Loucy (cell line): Measurements from ENCODE around the gene ACAT2.

Experiments
- H2AFZ ChIP-seq: fragments of 200-600 bp; sonication (generic); 2 replicates; pipeline ENCODE4 v1.6.0; 2016; ENCODE audit warnings: antibody characterized with exemption, mild to moderate bottlenecking, low read length, moderate library complexity
- H3F3A ChIP-seq: fragments of 200-600 bp; 2 replicates; pipeline ENCODE4 v1.6.0; 2016; ENCODE audit warnings: antibody characterized with exemption, low read depth, mild to moderate bottlenecking
- H3K27me3 ChIP-seq: fragments of 200-600 bp; sonication (generic); 2 replicates; pipeline ENCODE4 v1.6.1; 2014; ENCODE audit warnings: low read length, mild to moderate bottlenecking; ENCODE audit not compliant: insufficient read depth, poor library complexity, severe bottlenecking
- H3K36me3 ChIP-seq: fragments of 200-600 bp; sonication (generic); 2 replicates; pipeline ENCODE4 v1.6.1; 2016; ENCODE audit warnings: low read length; ENCODE audit not compliant: insufficient read depth
- H3K4me1 ChIP-seq: fragments of 200-600 bp; sonication (generic); 2 replicates; pipeline ENCODE4 v1.5.1; 2014; ENCODE audit warnings: low read length, mild to moderate bottlenecking; ENCODE audit not compliant: insufficient read depth, poor library complexity, severe bottlenecking
- H3K4me2 ChIP-seq: fragments of 200-600 bp; sonication (generic); 2 replicates; pipeline ENCODE4 v1.6.0; 2014; ENCODE audit warnings: antibody characterized with exemption, low read length, low read depth, mild to moderate bottlenecking; ENCODE audit not compliant: poor library complexity, severe bottlenecking
- H3K4me3 ChIP-seq: fragments of 200-600 bp; sonication (generic); 2 replicates; pipeline ENCODE4 v1.5.1; 2014; ENCODE audit warnings: low read length, mild to moderate bottlenecking, mixed read lengths; ENCODE audit not compliant: poor library complexity, severe bottlenecking
- H3K79me2 ChIP-seq: fragments of 200-600 bp; sonication (generic); 2 replicates; pipeline ENCODE4 v1.6.1; 2014; ENCODE audit warnings: low read length; ENCODE audit not compliant: insufficient read depth
- H3K9ac ChIP-seq: fragments of 200-600 bp; sonication (generic); 2 replicates; pipeline ENCODE4 v1.6.0; 2014; ENCODE audit warnings: mild to moderate bottlenecking, low read depth, low read length, moderate library complexity; ENCODE audit not compliant: poor library complexity, severe bottlenecking
- H3K9me2 ChIP-seq: fragments of 200-600 bp; sonication (generic); replicated peaks from 2 replicates; pipeline ENCODE4 v1.6.1; 2016; ENCODE audit warnings: low read depth, low read length, mixed read lengths
- H3K9me3 ChIP-seq: fragments of 200-600 bp; sonication (generic); 2 replicates; pipeline ENCODE4 v1.6.1; 2014; ENCODE audit warnings: mild to moderate bottlenecking, antibody characterized with exemption, low read length, low read depth; ENCODE audit not compliant: insufficient read depth
- H4K20me1 ChIP-seq: fragments of 200-600 bp; sonication (generic); 2 replicates; pipeline ENCODE4 v1.6.0; 2014; ENCODE audit warnings: antibody characterized with exemption, low read length, mild to moderate bottlenecking; ENCODE audit not compliant: insufficient read depth, poor library complexity, severe bottlenecking
- CTCF ChIP-seq: fragments of 200-600 bp; sonication (generic); conservative IDR thresholded peaks from 2 replicates; pipeline ENCODE4 v1.5.1; 2014; ENCODE audit warnings: mild to moderate bottlenecking, antibody characterized with exemption, low read length
- EZH2phosphoT487 ChIP-seq: fragments of 200-600 bp; IDR thresholded peaks from 2 replicates; pipeline ENCODE4 v1.6.1; 2018; ENCODE audit warnings: antibody characterized with exemption, mild to moderate bottlenecking, moderate library complexity, borderline replicate concordance

ACAT2 gene

GRCh38 chr6:159715166-159715565 lies 46.7 kb upstream of the ACAT2 start:
- Histone ChIP-seq H4K20me1 (no peaks in the 10 kb centered on the region), H3K36me3 (no peaks in the 10 kb centered on the region), H3K27me3 (no peaks in the 10 kb centered on the region), H3K4me1 (peaks cover 5% of the 10 kb centered on the region), H3K4me2 (no peak overlapping the region), H3K9me2 (no peaks in the 10 kb centered on the region), H3K4me3 (no peak overlapping the region), H3K79me2 (no peaks in the 10 kb centered on the region), H3K9me3 (no peaks in the 10 kb centered on the region), H3F3A (no peaks in the 10 kb centered on the region), H2AFZ (no peak overlapping the region), H3K9ac (no peak overlapping the region)
- TF ChIP-seq EZH2phosphoT487 (no peak), CTCF (no peak)

- no peaks in the 10 kb centered on the region for H3K27me3 ChIP-seq
- no peaks in the 10 kb centered on the region for H3K9me3 ChIP-seq
- H2AFZ ChIP-seq = no peak overlapping the region
- H3K4me3 ChIP-seq = no peak overlapping the region
- H4K20me1 ChIP-seq = no peaks in the 10 kb centered on the region
- TF ChIP-seq CTCF (no peak), EZH2phosphoT487 (no peak)
- no peaks in the 10 kb centered on the region for H3K79me2 ChIP-seq
- H3K4me1 ChIP-seq = peaks cover 5% of the 10 kb centered on the region
- H3K36me3 ChIP-seq = no peaks in the 10 kb centered on the region
- no peak overlapping the region for H3K4me2 ChIP-seq
- no peaks in the 10 kb centered on the region for H3K9me2 ChIP-seq
- no peaks in the 10 kb centered on the region for H3F3A ChIP-seq
- H3K9ac ChIP-seq = no peak overlapping the region
Observed at GRCh38 chr6:159715605-159716004, 46.2 kb upstream of the ACAT2 start.

- no peak overlapping the region for H3K9ac ChIP-seq
- no peak overlapping the region for H3K4me3 ChIP-seq
- H4K20me1 ChIP-seq = no peaks in the 10 kb centered on the region
- no peaks in the 10 kb centered on the region for H3K36me3 ChIP-seq
- peaks cover 5% of the 10 kb centered on the region for H3K4me1 ChIP-seq
- TF ChIP-seq CTCF (no peak), EZH2phosphoT487 (no peak)
- no peaks in the 10 kb centered on the region for H3K79me2 ChIP-seq
- H3K9me2 ChIP-seq = no peaks in the 10 kb centered on the region
- H3F3A ChIP-seq = no peaks in the 10 kb centered on the region
- no peak overlapping the region for H3K4me2 ChIP-seq
- no peak overlapping the region for H2AFZ ChIP-seq
- H3K27me3 ChIP-seq = no peaks in the 10 kb centered on the region
- no peaks in the 10 kb centered on the region for H3K9me3 ChIP-seq
Observed at GRCh38 chr6:159716247-159717096, 45.4 kb upstream of the ACAT2 start.
